Measurements from ENCODE around the gene MFAP5. TPM values are rescaled to one million over a fixed set of nuclear protein-coding genes. Genes with fewer than 3 reads are reported as not detected.
A peak's percentile ranks its signal among the peaks of the same experiment; 100 is the strongest.
"Not testable (repeated sequence)": the region's sequence is repeated elsewhere in the genome, so short reads cannot be mapped to it uniquely, and the experiment has no call there.

Gene MFAP5
- polyA plus RNA-seq, 3 donors, result 0.10 to 2.3 (median 1.0) TPM

- DNase-seq, result not testable (repeated sequence)
Observed at GRCh38 chr12:8635342-8636006, 27.2 kb downstream of the MFAP5 start.

DNA sequence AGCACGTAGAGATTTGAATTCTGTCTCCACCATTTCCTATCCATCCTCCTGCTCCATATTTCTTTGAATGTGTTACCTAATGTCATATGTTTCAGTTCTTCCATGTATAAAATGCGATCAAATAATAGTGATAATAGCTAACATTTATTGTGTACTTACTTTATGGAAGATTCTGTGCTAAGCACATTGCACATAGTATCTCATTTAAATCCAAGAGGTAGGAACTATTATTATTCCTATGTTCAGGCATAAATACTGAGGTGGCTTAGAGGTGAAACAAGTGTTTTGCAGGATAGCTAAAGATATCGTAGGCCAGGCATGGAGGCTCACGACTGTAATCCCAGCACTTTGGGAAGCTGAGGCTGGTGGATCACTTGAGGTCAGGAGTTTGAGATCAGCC, 32.5 kb downstream of the MFAP5 start:
- DNase-seq, result no peak

DNA sequence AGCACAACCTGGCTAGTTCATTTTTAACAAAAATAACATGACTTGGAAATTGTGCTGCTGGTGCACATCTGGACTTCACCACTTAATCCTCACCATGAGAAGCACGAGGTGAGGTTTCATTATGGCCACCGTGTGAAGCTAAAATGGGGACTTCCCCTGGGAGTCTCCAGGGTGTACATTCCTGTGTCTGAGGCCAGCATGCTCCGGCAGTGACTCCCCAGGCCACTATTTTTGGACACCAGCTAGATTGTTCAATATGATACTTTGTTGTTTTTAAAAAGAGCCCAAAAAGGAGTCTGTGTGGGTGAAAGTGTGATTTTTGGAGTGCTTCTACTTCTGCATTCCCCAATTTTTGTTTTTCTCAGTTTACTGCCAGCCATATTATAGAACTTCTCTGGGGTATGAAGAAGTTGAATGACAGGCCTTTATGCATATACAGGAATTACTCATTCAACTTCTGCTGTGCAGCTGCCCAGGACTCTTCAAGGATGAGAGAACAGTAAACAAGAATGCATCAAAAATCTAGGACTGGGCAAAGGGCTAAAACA, 33.1 kb downstream of the MFAP5 start:
- DNase-seq, result no peak

DNA sequence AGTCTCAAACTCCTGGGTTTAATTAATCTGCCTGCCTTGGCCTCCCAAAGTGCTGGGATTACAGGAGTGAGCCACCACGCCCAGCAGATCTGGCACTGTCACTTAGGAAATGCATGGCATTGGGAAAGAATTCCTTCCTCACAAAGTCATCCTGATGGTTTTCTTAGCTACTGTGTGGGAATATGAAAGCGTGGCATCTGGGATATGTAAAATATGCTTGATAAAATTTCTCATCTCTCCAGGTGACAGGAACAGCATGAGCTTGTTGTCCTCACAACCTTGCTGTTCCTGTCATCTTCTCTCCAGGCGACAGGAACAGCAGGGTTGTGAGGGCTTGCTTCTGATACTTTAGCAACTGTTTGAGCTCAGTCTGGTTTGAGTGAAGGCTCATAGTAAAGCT, 33.9 kb downstream of the MFAP5 start:
- DNase-seq, result no peak

GRCh38 chr12:8624750-8625149, 37.9 kb downstream of the MFAP5 start:
- DNase-seq, result not testable (repeated sequence)

GRCh38 chr12:8622646-8623045, 40.0 kb downstream of the MFAP5 start:
- DNase-seq, result no peak

- no peak for DNase-seq
Observed at GRCh38 chr12:8615206-8615605, 47.4 kb downstream of the MFAP5 start.

DNA sequence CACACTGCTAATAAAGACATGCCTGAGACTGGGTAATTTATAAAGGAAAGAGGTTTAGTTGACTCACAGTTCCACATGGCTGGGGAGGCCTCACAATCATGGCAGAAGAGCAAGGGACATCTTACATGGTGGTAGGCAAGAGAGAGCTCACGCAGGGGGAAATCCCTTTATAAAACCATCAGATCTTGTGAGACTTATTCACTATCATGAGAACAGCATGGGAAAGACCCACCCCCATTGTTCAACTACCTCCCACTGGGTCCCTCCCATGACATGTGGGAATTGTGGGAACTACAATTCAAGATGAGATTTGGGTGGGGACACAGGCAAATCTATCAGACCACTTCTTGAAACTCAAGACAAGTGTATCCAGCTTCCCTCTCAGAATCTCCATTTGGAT, 48.7 kb downstream of the MFAP5 start:
- DNase-seq, result not testable (repeated sequence)

DNA sequence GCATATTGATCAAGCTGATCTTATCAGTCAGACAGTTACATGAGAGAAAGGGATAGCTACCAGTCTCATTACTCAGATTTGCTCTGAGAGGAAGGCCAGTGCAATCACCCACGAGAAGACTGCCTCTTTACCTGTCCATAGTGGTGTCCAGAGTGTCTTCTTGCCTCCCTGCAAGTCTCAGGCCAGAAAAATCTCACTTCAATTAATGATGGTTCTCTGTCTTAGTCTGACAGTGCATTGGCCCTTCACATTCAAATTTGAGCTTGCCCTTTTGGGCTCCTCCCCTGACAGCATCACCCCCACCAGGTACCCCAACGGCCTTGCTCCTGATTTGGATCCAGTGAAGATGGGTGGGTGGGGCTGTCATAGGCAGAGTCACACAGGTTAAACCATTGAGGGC, 50.0 kb downstream of the MFAP5 start, which contains the start of gene AICDA:
Gene AICDA, minus strand, starts transcription at position 231 of the 400 bp plus-strand sequence. Its CDS starts 92 bp downstream, at position 139.
- no peak for DNase-seq

DNA sequence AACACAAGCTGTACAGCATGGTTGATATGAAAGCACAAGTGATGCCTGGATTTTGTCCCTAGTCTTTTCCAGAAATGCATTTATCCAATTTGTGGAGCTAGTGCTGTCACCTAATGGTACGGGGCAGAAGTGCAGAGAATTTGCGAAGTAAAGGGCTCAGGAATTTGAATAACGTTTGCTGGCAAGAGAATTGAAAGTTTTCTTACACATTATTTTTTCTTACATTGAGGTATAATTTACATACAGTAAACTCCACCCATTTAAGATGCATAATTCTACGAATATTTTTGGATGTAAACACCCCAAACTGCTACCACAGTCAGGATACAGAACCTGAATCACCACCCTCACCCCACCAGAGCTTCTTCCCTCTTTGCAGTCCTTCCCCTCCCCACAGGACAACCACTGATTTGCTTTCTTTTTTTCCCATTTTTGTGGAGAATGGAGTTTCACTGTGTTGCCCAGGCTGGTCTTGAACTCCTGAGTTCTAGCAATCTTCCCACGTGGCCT, 53.5 kb downstream of the MFAP5 start:
- peak; percentile 27 for DNase-seq

- DNase-seq, result no peak
Observed at GRCh38 chr12:8606890-8607289, 55.7 kb downstream of the MFAP5 start.

DNA sequence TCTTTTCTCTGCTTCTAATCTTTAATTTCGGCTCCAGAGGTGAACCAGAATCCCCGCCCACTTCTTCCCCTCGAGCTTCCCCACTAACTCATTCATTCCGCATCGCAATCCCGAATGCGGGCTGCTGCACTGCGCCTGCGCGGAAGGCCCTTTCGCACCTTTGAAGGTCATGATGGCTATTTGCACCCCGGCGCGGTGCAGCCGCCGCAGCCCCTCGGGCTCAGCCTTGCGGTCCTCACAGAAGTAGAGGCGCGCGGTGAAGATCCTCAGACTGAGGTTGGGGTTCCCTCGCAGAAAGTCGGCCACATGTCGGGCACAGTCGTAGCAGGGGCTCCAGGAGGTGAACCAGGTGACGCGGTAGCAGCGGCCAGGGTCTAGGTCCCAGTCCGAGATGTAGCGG, 57.6 kb downstream of the MFAP5 start:
- no peak for DNase-seq

- no peak for DNase-seq
Observed at GRCh38 chr12:8603856-8604255, 58.8 kb downstream of the MFAP5 start.

- no peak for DNase-seq
Observed at GRCh38 chr12:8603286-8603685, 59.3 kb downstream of the MFAP5 start.

GRCh38 chr12:8596561-8596960, 66.1 kb downstream of the MFAP5 start:
- DNase-seq, result no peak

Other genes with a start within 250 kb of the MFAP5 start
- gene CLEC6A, start 206.9 kb downstream of the MFAP5 start, polyA plus RNA-seq (ENCODE audit: insufficient read length in 3 of 3), result under 1 TPM; 0.07 to 0.18 (median 0.10) TPM
- under 1 TPM; 0.16 to 0.70 (median 0.49) TPM for gene CLEC4D, start 149.3 kb downstream of the MFAP5 start, polyA plus RNA-seq (ENCODE audit: insufficient read length in 3 of 3)
- gene CLEC4E, start 121.9 kb downstream of the MFAP5 start, polyA plus RNA-seq (ENCODE audit: insufficient read length in 3 of 3), result 1 to 10 TPM; 1.1 to 2.1 (median 2.0) TPM
- under 1 TPM; 0.34 to 0.71 (median 0.65) TPM for gene AICDA, start 50.0 kb downstream of the MFAP5 start, polyA plus RNA-seq (ENCODE audit: insufficient read length in 3 of 3)
- gene RIMKLB, start 35.2 kb upstream of the MFAP5 start, polyA plus RNA-seq (ENCODE audit: insufficient read length in 3 of 3), result 100 to 1,000 TPM in 2 of 3 donors, 10 to 100 TPM in 1; 93.8 to 120 (median 114) TPM
- gene A2ML1, start 159.8 kb upstream of the MFAP5 start, polyA plus RNA-seq (ENCODE audit: insufficient read length in 3 of 3), result under 1 TPM; 0.20 to 0.86 (median 0.71) TPM